ENCODE measurements around the gene TINAGL1. TPM values are rescaled to one million over a fixed set of nuclear protein-coding genes. Genes with fewer than 3 reads are reported as not detected.
A peak's percentile ranks its signal among the peaks of the same experiment; 100 is the strongest.

TINAGL1 gene
- total and polyA plus RNA-seq, 2 of the 13 experiments (the other 11 are each of a cell fraction or from before 2014, with no cell fraction given), result 24.7 to 76.8 TPM

GRCh38 chr1:31593770-31594632, 17.7 kb downstream of the TINAGL1 start (continued):
- TF ChIP-seq ZNF318 (CRISPR knock-in tag; IDR thresholded peaks at IDR 0.05), result no peak
- no peak for TF ChIP-seq HMG20B (CRISPR knock-in tag; conservative IDR thresholded peaks at IDR 0.05)
- TF ChIP-seq MLX (CRISPR knock-in tag; IDR thresholded peaks at IDR 0.05), result no peak
- no peak for TF ChIP-seq MAX (IDR thresholded peaks at IDR 0.05)
- TF ChIP-seq RXRB (CRISPR knock-in tag; IDR thresholded peaks at IDR 0.05; ENCODE audit: borderline replicate concordance), result peak; percentile 58; the same call in 1 of the 2 replicates
- no peak for TF ChIP-seq RFXAP (CRISPR knock-in tag; IDR thresholded peaks at IDR 0.05; ENCODE audit: borderline replicate concordance)
- TF ChIP-seq SPEN (CRISPR knock-in tag; IDR thresholded peaks at IDR 0.05; ENCODE audit: low read depth), result no peak
- TF ChIP-seq KAT8 (CRISPR knock-in tag; IDR thresholded peaks at IDR 0.05), result no peak
- TF ChIP-seq NAIF1 (CRISPR knock-in tag; IDR thresholded peaks at IDR 0.05; ENCODE audit: borderline replicate concordance), result no peak
- TF ChIP-seq PAF1 (CRISPR knock-in tag; IDR thresholded peaks at IDR 0.05), result no peak
- no peak for TF ChIP-seq ZBTB3 (CRISPR knock-in tag; IDR thresholded peaks at IDR 0.05; ENCODE audit: borderline replicate concordance, low read depth)
- TF ChIP-seq GABPB1 (CRISPR knock-in tag; IDR thresholded peaks at IDR 0.05), result no peak
- no peak for TF ChIP-seq PHB2 (IDR thresholded peaks at IDR 0.05; ENCODE audit: partially characterized antibody)
- TF ChIP-seq MAZ (IDR thresholded peaks at IDR 0.05; ENCODE audit: borderline replicate concordance, low read depth, low read length), result no peak
- 0 out of 2 replicates have a peak, but pooled peaks have one; percentile 38 for TF ChIP-seq MAZ (CRISPR knock-in tag; IDR thresholded peaks at IDR 0.05; ENCODE audit: low read depth)
- no peak for TF ChIP-seq ZNF558 (CRISPR knock-in tag; IDR thresholded peaks at IDR 0.05; ENCODE audit: borderline replicate concordance)
- peak; percentile 66 for TF ChIP-seq XRCC5 (optimal IDR thresholded peaks at IDR 0.05; ENCODE audit: low read length)
- no peak for TF ChIP-seq SRF (IDR thresholded peaks at IDR 0.05; ENCODE audit: low read depth, low read length)
- no peak for TF ChIP-seq ZBTB8A (CRISPR knock-in tag; IDR thresholded peaks at IDR 0.05; ENCODE audit: borderline replicate concordance, low read depth)
- no peak for TF ChIP-seq ZNF709 (CRISPR knock-in tag; IDR thresholded peaks at IDR 0.05)
- no peak for TF ChIP-seq SCMH1 (CRISPR knock-in tag; IDR thresholded peaks at IDR 0.05; ENCODE audit: borderline replicate concordance)
- peak; percentile 39; the same call in 1 of the 2 replicates for TF ChIP-seq SALL1 (CRISPR knock-in tag; IDR thresholded peaks at IDR 0.05)

All from HepG2 (cell line).